Stomach (tissue), 4 donors: ENCODE results near the gene SART1.

Source experiments
- CTCF ChIP-seq, 7 experiments: fragments of 450-650 bp in 4 of 7; fragments of 200-600 bp in 3 of 7; sonication (generic) in 3 of 7; IDR thresholded peaks; one replicate each; pipeline ENCODE4 v1.5.1; 2016 to 2019; ENCODE audit warnings: antibody characterized with exemption in 7 of 7, control low read depth in 2 of 7, mild to moderate bottlenecking in 1 of 7
- POLR2A ChIP-seq, 4 donors: fragments of 450-650 bp; IDR thresholded peaks; one replicate each; pipeline ENCODE4 v1.6.1; 2016; ENCODE audit warnings: antibody characterized with exemption in 4 of 4, control low read depth in 2 of 4, mild to moderate bottlenecking in 1 of 4, moderate library complexity in 1 of 4

GRCh38 chr11:65978391-65979238 is 17.1 kb downstream of the SART1 start:
- TF ChIP-seq POLR2A (IDR thresholded peaks at IDR 0.05) (no peak), CTCF (IDR thresholded peaks at IDR 0.05) (no peak)
